Measurements from ENCODE around the gene TP53RK.
"Not testable (repeated sequence)": the region's sequence is repeated elsewhere in the genome, so short reads cannot be mapped to it uniquely, and the experiment has no call there.

Gene TP53RK

DNA sequence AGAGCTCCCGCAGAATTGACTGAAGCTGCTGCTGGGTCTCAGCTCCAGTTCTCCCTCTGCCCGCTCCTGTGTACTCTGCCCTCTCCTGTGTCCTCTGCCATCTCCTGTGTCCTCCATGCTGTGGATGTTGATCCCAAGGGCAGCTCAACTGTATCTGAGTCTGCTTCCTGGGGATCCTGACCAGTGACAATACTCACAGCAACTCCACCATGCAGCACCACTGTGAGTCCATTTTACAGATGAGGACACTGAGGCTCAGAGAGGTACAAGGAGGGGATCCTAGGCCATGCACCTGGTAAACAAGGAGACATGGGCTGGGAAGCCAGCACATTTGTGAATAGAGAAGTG, 8.6 kb downstream of the TP53RK start:
- H3K27me3 ChIP-seq (ENCODE audit: control insufficient read depth, insufficient read depth, low read length) = no peaks in the 10 kb centered on the region
- H3K4me1 ChIP-seq (ENCODE audit: control insufficient read depth, low read depth, low read length) = peaks cover 22% of the 10 kb centered on the region
- no peak overlapping the region for H3K27ac ChIP-seq (ENCODE audit: low read length)
- no peaks in the 10 kb centered on the region for H3K9me3 ChIP-seq (ENCODE audit: control insufficient read depth, low read depth, low read length)
- H3K36me3 ChIP-seq (ENCODE audit: control insufficient read depth, low read depth, low read length) = peaks cover 10% of the 10 kb centered on the region
- no peak overlapping the region for H3K9ac ChIP-seq (ENCODE audit: low read length)
- H3K4me3 ChIP-seq (ENCODE audit: low read length) = no peak overlapping the region

DNA sequence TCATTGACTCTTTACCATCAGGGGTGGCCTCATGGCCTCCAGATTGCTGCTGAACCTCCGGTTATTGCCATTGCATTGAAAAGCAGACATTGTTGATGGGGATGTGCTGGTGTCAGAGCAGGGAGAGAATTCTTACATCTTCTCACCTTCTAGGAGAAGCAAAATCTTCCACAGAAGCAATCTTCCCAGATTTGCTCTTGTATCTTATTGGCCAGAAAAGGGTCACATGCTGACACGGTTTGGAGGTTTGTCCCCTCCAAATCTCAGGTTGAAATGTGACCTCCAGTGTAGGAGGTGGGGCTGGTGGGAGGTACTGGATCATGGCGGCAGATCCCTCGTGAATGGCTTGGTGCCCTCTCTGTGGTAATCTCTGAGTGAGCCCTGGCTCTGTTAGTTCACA, 10.7 kb downstream of the TP53RK start:
- Histone ChIP-seq H3K9me3 (ENCODE audit: control insufficient read depth, low read depth, low read length) (no peaks in the 10 kb centered on the region), H3K9ac (ENCODE audit: low read length) (no peak overlapping the region), H3K27ac (ENCODE audit: low read length) (no peak overlapping the region), H3K4me3 (ENCODE audit: low read length) (no peak overlapping the region), H3K4me1 (ENCODE audit: control insufficient read depth, low read depth, low read length) (peaks cover 33% of the 10 kb centered on the region), H3K36me3 (ENCODE audit: control insufficient read depth, low read depth, low read length) (peaks cover 9% of the 10 kb centered on the region), H3K27me3 (ENCODE audit: control insufficient read depth, insufficient read depth, low read length) (no peaks in the 10 kb centered on the region)

DNA sequence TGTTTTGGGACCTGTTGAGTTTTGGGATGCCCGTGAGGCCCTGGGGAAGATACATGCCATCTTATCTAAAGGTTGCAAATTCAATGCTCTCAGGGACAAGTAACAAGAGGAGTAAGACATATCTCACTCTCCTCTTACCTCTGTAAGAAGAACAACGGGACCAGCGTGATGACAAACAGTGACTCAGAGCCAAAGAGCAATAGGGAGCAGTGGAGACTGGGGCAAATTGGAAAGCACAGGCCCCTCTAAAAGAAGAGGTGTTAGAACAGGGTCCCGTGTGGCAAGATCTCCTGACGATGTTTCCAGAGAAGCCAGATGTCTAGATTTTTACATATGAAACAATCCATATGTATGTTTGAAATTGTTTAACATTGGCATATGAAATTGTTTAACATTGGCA, 11.6 kb downstream of the TP53RK start:
- H3K27ac ChIP-seq (ENCODE audit: low read length) = no peak overlapping the region

DNA sequence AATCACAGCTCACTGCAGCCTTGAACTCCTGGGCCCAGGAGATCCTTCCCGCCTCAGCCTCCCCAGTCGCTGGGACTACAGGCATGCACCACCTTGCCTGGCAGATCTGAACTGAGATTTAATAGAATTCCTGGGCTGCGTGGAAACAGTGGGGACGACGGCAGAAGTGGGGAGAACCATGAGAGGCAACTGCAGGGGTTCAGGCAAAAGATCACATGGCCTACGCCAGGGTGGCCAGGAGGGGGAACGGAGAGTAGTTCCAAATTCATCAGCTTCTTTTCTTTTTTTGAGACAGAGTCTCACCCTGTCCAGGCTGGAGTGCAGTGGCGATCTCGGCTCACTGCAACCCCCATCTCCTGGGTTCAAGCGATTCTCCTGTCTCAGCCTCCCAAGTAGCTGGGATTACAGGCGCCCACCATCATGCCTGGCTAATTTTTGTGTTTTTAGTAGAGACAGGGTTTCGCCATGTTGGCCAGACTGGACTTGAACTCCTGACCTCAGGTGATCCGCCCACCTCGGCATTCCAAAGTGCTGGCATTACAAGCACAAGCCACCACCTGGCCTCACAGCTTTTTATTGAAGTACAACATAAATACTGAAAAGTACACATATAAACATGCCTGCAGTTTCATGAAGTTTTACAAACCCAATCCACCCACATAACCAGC, 12.5 kb downstream of the TP53RK start:
- peaks cover 16% of the 10 kb centered on the region for H3K4me1 ChIP-seq (ENCODE audit: control insufficient read depth, low read depth, low read length)
- not testable (repeated sequence) for H3K4me3 ChIP-seq (ENCODE audit: low read length); H3K27me3 ChIP-seq (ENCODE audit: control insufficient read depth, insufficient read depth, low read length); H3K9ac ChIP-seq (ENCODE audit: low read length); H3K36me3 ChIP-seq (ENCODE audit: control insufficient read depth, low read depth, low read length); H3K27ac ChIP-seq (ENCODE audit: low read length); H3K9me3 ChIP-seq (ENCODE audit: control insufficient read depth, low read depth, low read length)

More for the DNA sequence above, 11.6 kb downstream of the TP53RK start:
- H3K9me3 ChIP-seq (ENCODE audit: control insufficient read depth, low read depth, low read length) = no peaks in the 10 kb centered on the region
- peaks cover 9% of the 10 kb centered on the region for H3K36me3 ChIP-seq (ENCODE audit: control insufficient read depth, low read depth, low read length)
- H3K4me3 ChIP-seq (ENCODE audit: low read length) = no peak overlapping the region
- peaks cover 24% of the 10 kb centered on the region for H3K4me1 ChIP-seq (ENCODE audit: control insufficient read depth, low read depth, low read length)
- H3K9ac ChIP-seq (ENCODE audit: low read length) = no peak overlapping the region
- no peaks in the 10 kb centered on the region for H3K27me3 ChIP-seq (ENCODE audit: control insufficient read depth, insufficient read depth, low read length)

DNA sequence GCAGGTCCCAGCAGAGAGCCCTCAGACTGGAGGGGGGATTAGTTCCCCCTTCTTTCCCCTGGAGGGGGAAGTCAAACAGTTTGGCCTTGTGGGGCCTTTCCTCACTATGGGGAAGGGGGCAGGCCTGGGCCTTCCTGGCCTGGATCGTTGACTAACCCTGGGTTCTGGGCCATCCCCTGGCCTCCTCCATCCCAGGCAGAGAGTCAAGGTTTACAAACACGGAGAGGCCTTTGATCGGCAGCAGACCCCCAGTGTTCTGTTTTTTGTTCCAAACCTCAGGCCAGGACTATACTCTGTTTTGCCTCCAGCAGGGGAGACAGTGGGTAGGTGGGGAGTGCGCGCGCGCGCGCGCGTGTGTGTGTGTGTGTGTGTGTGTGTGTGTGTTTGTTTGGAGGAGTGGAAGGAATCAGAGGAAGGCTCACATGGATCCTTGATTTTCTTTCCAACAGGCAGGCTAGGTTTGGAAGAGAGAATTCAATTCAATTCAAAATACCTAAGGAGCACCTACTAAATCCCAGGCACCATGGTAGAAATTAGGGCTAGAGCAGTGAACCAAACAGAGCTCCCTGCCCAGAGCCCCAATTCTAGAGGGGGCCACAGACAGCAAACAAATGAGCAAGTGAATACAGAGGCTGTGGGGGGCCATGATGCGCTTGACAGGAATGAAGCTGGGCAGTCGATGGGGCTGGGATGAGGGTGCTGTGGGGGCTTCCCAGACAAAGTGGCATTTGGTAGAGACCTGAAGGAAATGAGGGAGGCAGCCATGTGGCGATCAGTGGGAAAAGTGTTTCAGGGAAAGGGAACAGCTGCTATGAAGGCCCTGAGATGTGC, 14.8 kb downstream of the TP53RK start:
- H3K36me3 ChIP-seq (ENCODE audit: control insufficient read depth, low read depth, low read length) = no peaks in the 10 kb centered on the region
- H3K9ac ChIP-seq (ENCODE audit: low read length) = no peak overlapping the region
- H3K4me1 ChIP-seq (ENCODE audit: control insufficient read depth, low read depth, low read length) = peaks cover 13% of the 10 kb centered on the region
- no peaks in the 10 kb centered on the region for H3K27me3 ChIP-seq (ENCODE audit: control insufficient read depth, insufficient read depth, low read length)
- no peaks in the 10 kb centered on the region for H3K9me3 ChIP-seq (ENCODE audit: control insufficient read depth, low read depth, low read length)
- H3K4me3 ChIP-seq (ENCODE audit: low read length) = no peak overlapping the region
- H3K27ac ChIP-seq (ENCODE audit: low read length) = no peak overlapping the region

- no peak overlapping the region for H3K9ac ChIP-seq (ENCODE audit: low read length)
- peaks cover 13% of the 10 kb centered on the region for H3K4me1 ChIP-seq (ENCODE audit: control insufficient read depth, low read depth, low read length)
- H3K36me3 ChIP-seq (ENCODE audit: control insufficient read depth, low read depth, low read length) = no peaks in the 10 kb centered on the region
- no peaks in the 10 kb centered on the region for H3K27me3 ChIP-seq (ENCODE audit: control insufficient read depth, insufficient read depth, low read length)
- no peak overlapping the region for H3K4me3 ChIP-seq (ENCODE audit: low read length)
- H3K27ac ChIP-seq (ENCODE audit: low read length) = no peak overlapping the region
- H3K9me3 ChIP-seq (ENCODE audit: control insufficient read depth, low read depth, low read length) = no peaks in the 10 kb centered on the region
Observed at GRCh38 chr20:46673394-46674252, 15.6 kb downstream of the TP53RK start.

- no peaks in the 10 kb centered on the region for H3K27me3 ChIP-seq (ENCODE audit: control insufficient read depth, insufficient read depth, low read length)
- H3K4me3 ChIP-seq (ENCODE audit: low read length) = no peak overlapping the region
- H3K27ac ChIP-seq (ENCODE audit: low read length) = no peak overlapping the region
- no peak overlapping the region for H3K9ac ChIP-seq (ENCODE audit: low read length)
- H3K4me1 ChIP-seq (ENCODE audit: control insufficient read depth, low read depth, low read length) = peaks cover 13% of the 10 kb centered on the region
- H3K36me3 ChIP-seq (ENCODE audit: control insufficient read depth, low read depth, low read length) = peaks cover under 1% of the 10 kb centered on the region
- H3K9me3 ChIP-seq (ENCODE audit: control insufficient read depth, low read depth, low read length) = no peaks in the 10 kb centered on the region
Observed at GRCh38 chr20:46672543-46673148, 16.6 kb downstream of the TP53RK start.

DNA sequence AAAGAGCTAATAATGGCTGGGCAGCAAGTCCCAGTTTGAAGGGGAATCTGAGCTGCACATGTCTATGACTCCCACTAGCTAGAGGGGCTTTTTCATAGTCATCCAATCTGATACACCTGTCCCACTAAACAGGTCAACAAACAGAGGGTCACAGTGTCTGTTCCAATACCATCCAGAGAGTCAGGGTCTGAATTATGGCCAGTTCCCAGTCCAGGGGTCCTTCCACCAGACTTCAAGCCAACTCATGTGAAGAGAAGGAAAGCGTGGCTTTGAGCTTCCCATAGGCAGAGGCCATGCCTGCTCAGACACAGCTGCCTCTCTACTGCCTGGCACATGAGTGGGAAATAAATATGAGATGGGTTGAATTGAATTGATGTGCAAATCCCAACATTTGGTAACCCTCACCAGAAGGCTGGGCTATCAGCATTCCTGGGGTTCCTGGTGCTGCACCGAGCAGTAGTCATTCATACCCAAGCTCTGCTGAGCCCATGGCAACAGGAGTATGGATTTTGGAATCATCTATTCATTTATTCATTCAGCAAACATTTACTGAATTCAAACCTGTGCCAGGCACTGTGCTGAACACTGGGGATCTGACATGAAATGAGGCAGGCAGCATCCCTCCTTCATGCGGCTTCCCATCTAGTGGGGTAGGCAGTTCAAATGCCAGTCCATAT, 17.2 kb downstream of the TP53RK start:
- no peaks in the 10 kb centered on the region for H3K9me3 ChIP-seq (ENCODE audit: control insufficient read depth, low read depth, low read length)
- peaks cover 5% of the 10 kb centered on the region for H3K36me3 ChIP-seq (ENCODE audit: control insufficient read depth, low read depth, low read length)
- H3K4me1 ChIP-seq (ENCODE audit: control insufficient read depth, low read depth, low read length) = peaks cover 13% of the 10 kb centered on the region
- no peak overlapping the region for H3K9ac ChIP-seq (ENCODE audit: low read length)
- no peak overlapping the region for H3K27ac ChIP-seq (ENCODE audit: low read length)
- no peaks in the 10 kb centered on the region for H3K27me3 ChIP-seq (ENCODE audit: control insufficient read depth, insufficient read depth, low read length)
- H3K4me3 ChIP-seq (ENCODE audit: low read length) = no peak overlapping the region

DNA sequence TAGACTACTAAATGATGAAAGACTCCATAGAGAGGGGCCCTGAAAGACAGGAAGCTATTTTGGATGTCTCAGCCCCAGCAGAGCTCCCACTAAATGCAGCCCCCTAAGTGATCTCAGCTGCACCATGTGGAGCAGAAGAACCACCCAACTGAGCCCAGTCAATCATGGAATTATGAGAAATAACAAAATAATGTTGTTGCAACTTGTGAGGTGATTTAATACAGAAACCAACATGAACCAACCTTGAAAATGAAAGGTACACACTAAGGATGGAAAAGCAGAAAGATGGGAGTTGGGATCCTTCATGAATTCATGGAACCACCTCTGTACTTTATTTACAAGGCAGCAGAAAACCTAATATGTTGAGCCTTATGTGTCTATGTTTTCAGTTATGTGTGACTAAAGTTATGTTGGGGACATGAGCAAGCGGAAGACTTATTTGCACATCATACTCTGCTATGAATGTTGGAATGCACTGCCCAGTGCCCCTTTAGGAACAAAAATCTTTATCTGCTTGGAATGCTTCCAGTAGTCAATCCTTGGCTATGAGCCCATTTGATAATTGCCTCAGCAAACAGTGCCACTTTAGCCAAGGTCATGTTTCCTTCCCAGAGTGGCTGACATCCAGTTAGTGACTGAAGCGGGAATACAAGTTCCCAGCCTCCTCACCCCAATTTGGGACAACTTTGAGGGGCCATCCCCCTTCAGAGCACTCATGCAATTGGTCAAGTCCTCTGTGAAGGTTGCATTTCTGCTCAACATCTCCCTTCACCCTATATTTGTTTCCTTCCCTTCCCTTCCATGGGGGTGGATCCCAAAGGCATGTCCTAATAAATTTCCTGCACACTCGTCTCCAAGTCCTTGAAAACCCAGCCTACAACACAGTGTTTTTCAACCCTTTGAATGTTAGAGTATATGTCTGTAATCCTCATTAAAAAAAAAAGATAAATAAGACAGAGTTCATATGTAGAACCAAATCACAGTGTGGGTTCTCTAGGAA, 18.4 kb downstream of the TP53RK start:
- no peaks in the 10 kb centered on the region for H3K9me3 ChIP-seq (ENCODE audit: control insufficient read depth, low read depth, low read length)
- peaks cover 13% of the 10 kb centered on the region for H3K4me1 ChIP-seq (ENCODE audit: control insufficient read depth, low read depth, low read length)
- peaks cover 5% of the 10 kb centered on the region for H3K36me3 ChIP-seq (ENCODE audit: control insufficient read depth, low read depth, low read length)
- H3K27ac ChIP-seq (ENCODE audit: low read length) = no peak overlapping the region
- no peak overlapping the region for H3K4me3 ChIP-seq (ENCODE audit: low read length)
- no peaks in the 10 kb centered on the region for H3K27me3 ChIP-seq (ENCODE audit: control insufficient read depth, insufficient read depth, low read length)
- H3K9ac ChIP-seq (ENCODE audit: low read length) = no peak overlapping the region

GRCh38 chr20:46670228-46670584, 19.0 kb downstream of the TP53RK start:
- no peak overlapping the region for H3K4me3 ChIP-seq (ENCODE audit: low read length)
- peaks cover 5% of the 10 kb centered on the region for H3K36me3 ChIP-seq (ENCODE audit: control insufficient read depth, low read depth, low read length)
- no peak overlapping the region for H3K9ac ChIP-seq (ENCODE audit: low read length)
- H3K9me3 ChIP-seq (ENCODE audit: control insufficient read depth, low read depth, low read length) = no peaks in the 10 kb centered on the region
- H3K4me1 ChIP-seq (ENCODE audit: control insufficient read depth, low read depth, low read length) = peaks cover 13% of the 10 kb centered on the region
- H3K27ac ChIP-seq (ENCODE audit: low read length) = no peak overlapping the region
- H3K27me3 ChIP-seq (ENCODE audit: control insufficient read depth, insufficient read depth, low read length) = no peaks in the 10 kb centered on the region
